Measurements from ENCODE around the gene MGLL.

DNA sequence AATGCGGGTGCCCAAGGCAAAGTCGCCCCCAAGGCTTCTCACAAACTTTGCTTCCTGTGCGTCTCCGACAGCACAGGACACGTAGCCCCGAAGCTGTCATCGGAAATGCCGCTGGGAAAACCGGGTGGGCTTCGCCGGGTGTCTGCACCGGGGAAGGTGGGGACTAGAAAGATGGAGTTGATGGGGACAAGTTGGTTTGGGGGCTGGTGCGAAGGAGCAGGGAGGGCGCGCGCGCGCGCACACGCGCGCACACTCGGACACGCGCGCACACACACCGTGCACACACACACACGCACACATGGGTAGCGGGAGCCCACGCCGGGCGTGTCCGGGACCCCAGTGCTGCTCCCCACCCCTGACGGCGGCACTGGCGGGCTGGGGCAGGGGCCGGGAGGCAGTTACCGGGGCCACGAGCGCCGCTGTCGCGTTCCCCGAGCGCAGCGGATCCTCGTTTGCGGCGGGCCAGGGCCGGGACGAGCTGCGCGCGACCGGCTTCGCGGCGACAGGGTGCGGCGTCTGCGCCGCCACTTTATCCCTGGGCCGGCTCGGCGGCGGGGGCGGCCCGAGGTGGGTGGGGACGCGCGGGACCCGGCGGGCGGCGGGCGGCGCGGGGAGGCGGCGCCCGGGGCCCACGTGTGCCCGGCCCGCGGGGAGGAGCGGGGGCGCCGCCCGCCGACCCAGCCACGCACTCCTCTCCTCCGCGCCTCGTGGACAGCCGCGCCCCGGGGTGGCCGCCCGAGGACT lies 539 bp upstream of the MGLL start:
- 0 out of 2 replicates have a peak, but pooled peaks have one; percentile 21 for TF ChIP-seq CTCF (IDR thresholded peaks at IDR 0.05)
- TF ChIP-seq ZFX (IDR thresholded peaks at IDR 0.05; ENCODE audit: borderline replicate concordance), result no peak

Measured in 22Rv1 (cell line).